ENCODE measurements around the gene HAGH. TPM values are rescaled to one million over a fixed set of nuclear protein-coding genes. Genes with fewer than 3 reads are reported as not detected.

The HAGH gene
- total RNA-seq, 2 donors from 2014 or later: 45.7 to 46.5 TPM

DNA sequence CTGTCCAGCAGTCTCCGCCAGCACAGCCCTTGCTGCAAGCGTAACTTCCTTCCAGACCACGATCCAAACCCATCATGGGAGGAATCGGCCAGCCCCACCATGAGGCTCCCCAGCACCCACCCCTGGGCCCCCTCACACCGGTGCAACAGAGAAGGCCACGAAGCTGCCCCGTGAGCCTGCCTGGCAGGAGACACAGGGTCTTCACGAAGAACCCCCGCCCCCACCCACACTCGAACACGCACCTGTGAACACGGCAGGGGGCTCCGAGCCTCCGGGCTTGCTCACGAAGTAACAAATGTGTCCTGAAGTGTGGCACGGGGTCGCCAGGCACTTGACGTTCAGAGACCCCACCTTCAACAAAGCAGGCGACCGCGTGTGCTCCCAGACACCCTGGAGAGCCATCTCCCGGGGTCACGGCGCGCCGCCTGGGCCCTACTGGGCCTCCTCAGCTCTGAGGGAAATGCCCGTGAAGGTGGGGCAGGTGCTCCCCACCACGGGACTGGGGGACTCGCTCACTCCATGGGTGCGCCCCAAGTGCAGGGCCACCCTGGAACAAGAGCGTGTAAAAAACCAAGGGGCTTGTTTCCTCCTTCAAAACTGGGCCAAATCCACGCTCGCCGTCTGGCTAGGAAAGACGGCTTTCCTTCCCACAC is 7.6 kb downstream of the HAGH start:
- H3K4me3 ChIP-seq: no peak overlapping the region
- intact Hi-C loops (cut with DNase I): no loop called here
- no peaks in the 10 kb centered on the region for H3K27me3 ChIP-seq
- ATAC-seq: no peak
- no peak for TF ChIP-seq POLR2A (IDR thresholded peaks at IDR 0.05)
- TF ChIP-seq, protein P1, sequence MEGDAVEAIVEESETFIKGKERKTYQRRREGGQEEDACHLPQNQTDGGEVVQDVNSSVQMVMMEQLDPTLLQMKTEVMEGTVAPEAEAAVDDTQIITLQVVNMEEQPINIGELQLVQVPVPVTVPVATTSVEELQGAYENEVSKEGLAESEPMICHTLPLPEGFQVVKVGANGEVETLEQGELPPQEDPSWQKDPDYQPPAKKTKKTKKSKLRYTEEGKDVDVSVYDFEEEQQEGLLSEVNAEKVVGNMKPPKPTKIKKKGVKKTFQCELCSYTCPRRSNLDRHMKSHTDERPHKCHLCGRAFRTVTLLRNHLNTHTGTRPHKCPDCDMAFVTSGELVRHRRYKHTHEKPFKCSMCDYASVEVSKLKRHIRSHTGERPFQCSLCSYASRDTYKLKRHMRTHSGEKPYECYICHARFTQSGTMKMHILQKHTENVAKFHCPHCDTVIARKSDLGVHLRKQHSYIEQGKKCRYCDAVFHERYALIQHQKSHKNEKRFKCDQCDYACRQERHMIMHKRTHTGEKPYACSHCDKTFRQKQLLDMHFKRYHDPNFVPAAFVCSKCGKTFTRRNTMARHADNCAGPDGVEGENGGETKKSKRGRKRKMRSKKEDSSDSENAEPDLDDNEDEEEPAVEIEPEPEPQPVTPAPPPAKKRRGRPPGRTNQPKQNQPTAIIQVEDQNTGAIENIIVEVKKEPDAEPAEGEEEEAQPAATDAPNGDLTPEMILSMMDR (IDR thresholded peaks at IDR 0.05): no peak
- H3K27ac ChIP-seq: no peak overlapping the region
- 91% methylated on average over 9 to 26 of the region's 35 CpGs for WGBS, 2 donors
- DNase-seq: no peak
- peaks cover 13% of the 10 kb centered on the region for H3K4me1 ChIP-seq
- no peaks in the 10 kb centered on the region for H3K9me3 ChIP-seq
- H3K36me3 ChIP-seq (replicated peaks in 1 of 2; ENCODE audit: insufficient read depth in 1 of 2, low read depth in 2 of 2): peaks cover 0 to 8% of the 10 kb centered on the region in 2 donors

DNA sequence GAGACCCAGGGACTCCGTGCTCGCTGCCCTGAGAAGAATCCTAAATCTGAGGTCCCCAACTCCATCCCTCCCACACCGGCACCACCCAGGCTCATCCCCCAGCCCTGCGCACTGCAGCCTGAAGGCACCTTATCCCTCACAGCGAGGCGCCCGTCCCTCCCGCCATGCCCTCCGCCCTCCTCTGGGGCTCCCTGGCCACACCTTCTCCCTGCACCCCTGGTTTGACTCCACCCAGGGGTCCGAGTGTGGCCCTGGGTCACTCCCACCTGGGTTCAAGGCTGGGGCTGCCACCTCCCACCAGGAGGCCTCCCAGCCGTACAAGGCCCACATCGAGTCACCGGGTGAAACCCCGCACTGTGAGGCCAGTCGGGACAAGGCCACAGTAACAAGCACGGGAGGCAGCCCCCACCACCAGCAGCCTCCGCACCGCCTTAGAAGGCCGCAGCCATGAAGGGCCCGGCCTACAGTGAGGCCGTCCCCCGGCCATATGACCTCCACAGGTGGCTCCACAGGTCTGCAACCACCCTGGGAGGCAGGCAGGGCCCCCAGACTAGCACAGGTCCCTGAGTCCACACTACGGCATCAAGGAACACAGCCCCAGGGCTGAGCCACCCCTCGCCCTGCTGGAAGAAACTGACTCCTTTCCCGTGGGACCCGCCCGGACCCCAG is 8.3 kb downstream of the HAGH start:
- TF ChIP-seq, protein P1 (IDR thresholded peaks at IDR 0.05): no peak
- TF ChIP-seq POLR2A (IDR thresholded peaks at IDR 0.05): no peak
- 93 to 97% methylated on average over 7 to 25 of the region's 27 CpGs for WGBS, 2 donors
- H3K4me1 ChIP-seq: peaks cover 8% of the 10 kb centered on the region
- no peaks in the 10 kb centered on the region for H3K9me3 ChIP-seq
- DNase-seq: no peak
- H3K36me3 ChIP-seq (replicated peaks in 1 of 2; ENCODE audit: insufficient read depth in 1 of 2, low read depth in 2 of 2): peaks cover 0 to 8% of the 10 kb centered on the region in 2 donors
- no peak overlapping the region for H3K27ac ChIP-seq
- H3K4me3 ChIP-seq: no peak overlapping the region
- no peak for ATAC-seq
- no peaks in the 10 kb centered on the region for H3K27me3 ChIP-seq
- intact Hi-C loops (cut with DNase I): no loop called here

DNA sequence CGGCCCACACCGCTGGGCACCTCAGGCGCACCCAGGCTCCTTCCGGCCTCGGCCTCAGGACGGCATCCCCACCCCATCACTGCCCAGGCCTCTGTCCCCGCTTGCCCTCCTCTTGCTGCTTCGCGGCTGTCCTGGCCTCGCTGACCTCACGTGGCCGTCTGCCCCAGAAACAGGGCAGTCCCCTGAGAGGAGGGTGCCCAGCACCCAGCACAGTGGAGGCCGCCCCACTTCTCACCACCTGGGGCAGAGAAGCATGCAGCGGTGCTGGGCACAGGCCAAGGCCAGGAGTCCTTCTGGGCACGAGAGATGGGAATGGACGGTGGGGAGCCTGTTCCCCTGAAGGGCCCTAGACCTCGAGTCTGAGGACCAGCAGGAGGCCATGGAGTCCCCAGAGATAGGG is 8.9 kb downstream of the HAGH start:
- DNase-seq (no peak), ATAC-seq (no peak)
- no peaks in the 10 kb centered on the region for H3K9me3 ChIP-seq
- peaks cover 0 to 8% of the 10 kb centered on the region in 2 donors for H3K36me3 ChIP-seq (replicated peaks in 1 of 2; ENCODE audit: insufficient read depth in 1 of 2, low read depth in 2 of 2)
- H3K4me1 ChIP-seq: peaks cover 10% of the 10 kb centered on the region
- H3K27me3 ChIP-seq: no peaks in the 10 kb centered on the region
- WGBS, 2 donors: 89 to 91% methylated on average over 12 to 17 of the region's 17 CpGs
- TF ChIP-seq, protein P1 (IDR thresholded peaks at IDR 0.05): no peak
- TF ChIP-seq POLR2A (IDR thresholded peaks at IDR 0.05): no peak
- intact Hi-C loops (cut with DNase I): no loop called here
- H3K4me3 ChIP-seq: no peak overlapping the region
- H3K27ac ChIP-seq: no peak overlapping the region

GRCh38 chr16:1817276-1817589 is 9.4 kb downstream of the HAGH start:
- peaks cover 10% of the 10 kb centered on the region for H3K4me1 ChIP-seq
- no peak overlapping the region for H3K4me3 ChIP-seq
- no peak for DNase-seq
- WGBS, 2 donors: 96 to 98% methylated on average over 5 to 8 of the region's 9 CpGs
- H3K36me3 ChIP-seq (replicated peaks in 1 of 2; ENCODE audit: insufficient read depth in 1 of 2, low read depth in 2 of 2): peaks cover 0 to 8% of the 10 kb centered on the region in 2 donors
- no peaks in the 10 kb centered on the region for H3K9me3 ChIP-seq
- H3K27ac ChIP-seq: no peak overlapping the region
- TF ChIP-seq, protein P1 (IDR thresholded peaks at IDR 0.05): no peak
- TF ChIP-seq POLR2A (IDR thresholded peaks at IDR 0.05): no peak
- no peaks in the 10 kb centered on the region for H3K27me3 ChIP-seq
- ATAC-seq: no peak
- intact Hi-C loops (cut with DNase I): no loop called here
